Endothelial cell (in vitro differentiated cells): ENCODE results near the gene COL1A1. TPM values are rescaled to one million over a fixed set of nuclear protein-coding genes. Genes with fewer than 3 reads are reported as not detected.
A peak's percentile ranks its signal among the peaks of the same experiment; 100 is the strongest.

ENCODE experiments used
- DNase-seq: peaks from one replicate; pipeline ENCODE4 v3.0.0; 2021; ENCODE audit warnings: low spot score
- H3K27ac Mint-ChIP-seq: one replicate; pipeline ENCODE4 v1.8.0; 2021; ENCODE audit warnings: mixed read lengths, inconsistent platforms; ENCODE audit not compliant: unreplicated experiment
- H3K27me3 Mint-ChIP-seq: one replicate; pipeline ENCODE4 v1.8.0; 2021; ENCODE audit warnings: mild to moderate bottlenecking, moderate library complexity, mixed read lengths, inconsistent platforms; ENCODE audit not compliant: unreplicated experiment
- H3K36me3 Mint-ChIP-seq: one replicate; pipeline ENCODE4 v1.8.0; 2021; ENCODE audit warnings: mild to moderate bottlenecking, low read depth, mixed read lengths, inconsistent platforms; ENCODE audit not compliant: unreplicated experiment
- H3K4me1 Mint-ChIP-seq: one replicate; pipeline ENCODE4 v1.8.0; 2021; ENCODE audit warnings: mild to moderate bottlenecking, mixed read lengths, inconsistent platforms; ENCODE audit not compliant: unreplicated experiment
- H3K4me3 Mint-ChIP-seq: one replicate; pipeline ENCODE4 v1.8.0; 2021; ENCODE audit warnings: mild to moderate bottlenecking, mixed read lengths, inconsistent platforms; ENCODE audit not compliant: unreplicated experiment
- H3K9me3 Mint-ChIP-seq: one replicate; pipeline ENCODE4 v1.8.0; 2021; ENCODE audit warnings: mixed read lengths, inconsistent platforms; ENCODE audit not compliant: unreplicated experiment
- long read RNA-seq: library from polyadenylated mRNA; unstranded; transcript quantifications from one replicate; pipeline ENCODE4 v2.0.0, GENCODE V29; 2020; ENCODE audit not compliant: unreplicated experiment
- total RNA-seq: library from RNA; stranded (reverse); fragmentation: NEBNext Ultra II Directional; extraction: Animal tissue kit (Norgen Biotek cat#: 25700); gene quantifications from one replicate; pipeline ENCODE4 v1.2.1, GENCODE V29; 2021; ENCODE audit not compliant: unreplicated experiment
- TF ChIP-seq, protein P1 (sequence below): fragments of 200-600 bp; sonication (generic); IDR thresholded peaks from one replicate; pipeline ENCODE4 v1.5.0; 2021; ENCODE audit warnings: antibody characterized with exemption; ENCODE audit not compliant: unreplicated experiment

COL1A1 gene
- total RNA-seq = 6.8 TPM
- long read RNA-seq, partial matches to known transcripts = 1 of 1 reads
- long read RNA-seq, other reads (novel, unspliced or antisense) = 0 of 1 reads

DNA sequence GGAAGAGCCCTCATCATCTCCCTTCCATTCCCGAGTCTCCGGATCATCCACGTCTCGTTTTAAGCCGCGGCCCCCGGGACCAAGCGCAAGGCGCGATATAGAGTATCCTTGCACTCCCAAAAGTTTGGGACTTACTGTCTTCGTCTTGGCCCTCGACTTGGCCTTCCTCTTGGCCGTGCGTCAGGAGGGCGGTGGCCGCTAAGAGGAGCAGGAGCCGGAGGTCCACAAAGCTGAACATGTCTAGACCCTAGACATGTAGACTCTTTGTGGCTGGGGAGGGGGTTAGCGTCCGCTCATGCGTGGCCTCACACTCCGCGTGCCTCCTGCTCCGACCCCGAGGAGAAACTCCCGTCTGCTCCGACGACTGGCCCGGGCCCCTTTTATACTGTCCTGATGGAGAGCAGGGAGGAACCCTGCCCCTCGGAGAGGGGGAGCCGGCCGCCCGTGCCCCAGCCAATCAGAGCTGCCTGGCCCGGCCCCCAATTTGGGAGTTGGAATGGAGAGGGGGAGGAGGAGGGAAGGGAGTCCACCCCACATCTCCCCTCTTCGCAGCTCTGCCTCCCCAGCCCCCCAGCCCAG is at the start of gene COL1A1:
Gene COL1A1 (minus strand): TSS at position 356 of the 579 bp plus-strand sequence. CDS start 118 bp downstream, at position 238.
- Mint-ChIP-seq H3K27me3 (peaks cover 27% of the 10 kb centered on the region), H3K4me1 (peaks cover 10% of the 10 kb centered on the region), H3K36me3 (no peaks in the 10 kb centered on the region), H3K9me3 (no peaks in the 10 kb centered on the region), H3K27ac (no peak within 1 kb of the TSS), H3K4me3 (peak within 1 kb of the TSS; percentile 71)
- TF ChIP-seq, protein P1, sequence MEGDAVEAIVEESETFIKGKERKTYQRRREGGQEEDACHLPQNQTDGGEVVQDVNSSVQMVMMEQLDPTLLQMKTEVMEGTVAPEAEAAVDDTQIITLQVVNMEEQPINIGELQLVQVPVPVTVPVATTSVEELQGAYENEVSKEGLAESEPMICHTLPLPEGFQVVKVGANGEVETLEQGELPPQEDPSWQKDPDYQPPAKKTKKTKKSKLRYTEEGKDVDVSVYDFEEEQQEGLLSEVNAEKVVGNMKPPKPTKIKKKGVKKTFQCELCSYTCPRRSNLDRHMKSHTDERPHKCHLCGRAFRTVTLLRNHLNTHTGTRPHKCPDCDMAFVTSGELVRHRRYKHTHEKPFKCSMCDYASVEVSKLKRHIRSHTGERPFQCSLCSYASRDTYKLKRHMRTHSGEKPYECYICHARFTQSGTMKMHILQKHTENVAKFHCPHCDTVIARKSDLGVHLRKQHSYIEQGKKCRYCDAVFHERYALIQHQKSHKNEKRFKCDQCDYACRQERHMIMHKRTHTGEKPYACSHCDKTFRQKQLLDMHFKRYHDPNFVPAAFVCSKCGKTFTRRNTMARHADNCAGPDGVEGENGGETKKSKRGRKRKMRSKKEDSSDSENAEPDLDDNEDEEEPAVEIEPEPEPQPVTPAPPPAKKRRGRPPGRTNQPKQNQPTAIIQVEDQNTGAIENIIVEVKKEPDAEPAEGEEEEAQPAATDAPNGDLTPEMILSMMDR = no peak
- no peak for DNase-seq

GRCh38 chr17:50248255-50248654 is 46.8 kb upstream of the COL1A1 start:
- H3K27me3 Mint-ChIP-seq = no peaks in the 10 kb centered on the region
- no peak overlapping the region for H3K27ac Mint-ChIP-seq
- TF ChIP-seq, protein P1 = no peak
- peaks cover 4% of the 10 kb centered on the region for H3K9me3 Mint-ChIP-seq
- no peak overlapping the region for H3K4me3 Mint-ChIP-seq
- H3K4me1 Mint-ChIP-seq = no peaks in the 10 kb centered on the region
- DNase-seq = no peak
- peaks cover 4% of the 10 kb centered on the region for H3K36me3 Mint-ChIP-seq

GRCh38 chr17:50244771-50245170 is 43.3 kb upstream of the COL1A1 start:
- Mint-ChIP-seq H3K4me3 (no peak overlapping the region), H3K9me3 (peaks cover 4% of the 10 kb centered on the region), H3K4me1 (no peaks in the 10 kb centered on the region), H3K36me3 (peaks cover 4% of the 10 kb centered on the region), H3K27me3 (no peaks in the 10 kb centered on the region), H3K27ac (no peak overlapping the region)
- no peak for DNase-seq
- TF ChIP-seq, protein P1 = no peak

GRCh38 chr17:50241431-50241830 is 40.0 kb upstream of the COL1A1 start:
- H3K27ac Mint-ChIP-seq = no peak overlapping the region
- DNase-seq = no peak
- H3K36me3 Mint-ChIP-seq = no peaks in the 10 kb centered on the region
- TF ChIP-seq, protein P1 = no peak
- no peaks in the 10 kb centered on the region for H3K27me3 Mint-ChIP-seq
- no peaks in the 10 kb centered on the region for H3K4me1 Mint-ChIP-seq
- H3K9me3 Mint-ChIP-seq = no peaks in the 10 kb centered on the region
- H3K4me3 Mint-ChIP-seq = no peak overlapping the region

DNA sequence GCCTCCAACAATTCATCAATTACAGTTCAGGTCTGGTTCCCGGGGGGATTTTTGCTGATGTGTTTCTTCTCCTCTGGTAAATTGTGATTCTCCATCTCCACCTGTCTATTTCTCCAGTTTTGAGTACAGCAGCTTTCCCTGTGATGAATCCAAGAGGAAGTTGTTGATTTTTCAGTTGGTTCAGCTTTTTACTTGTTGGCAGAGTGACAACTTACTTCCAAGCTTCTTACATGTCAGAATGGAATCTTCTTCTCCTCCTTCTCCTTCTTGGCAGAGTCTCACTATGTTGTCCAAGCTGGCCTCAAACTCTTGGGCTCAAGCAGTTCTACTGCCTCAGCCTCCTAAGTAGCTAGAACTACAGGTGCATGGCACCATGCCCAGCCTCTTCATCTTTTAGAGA is 39.4 kb upstream of the COL1A1 start:
- no peak overlapping the region for H3K4me3 Mint-ChIP-seq
- no peaks in the 10 kb centered on the region for H3K9me3 Mint-ChIP-seq
- no peaks in the 10 kb centered on the region for H3K4me1 Mint-ChIP-seq
- TF ChIP-seq, protein P1 = no peak
- no peak overlapping the region for H3K27ac Mint-ChIP-seq
- no peak for DNase-seq
- H3K36me3 Mint-ChIP-seq = no peaks in the 10 kb centered on the region
- no peaks in the 10 kb centered on the region for H3K27me3 Mint-ChIP-seq
